Body of pancreas (tissue), 4 donors: ENCODE results near the gene JCHAIN. TPM values are rescaled to one million over a fixed set of nuclear protein-coding genes. Genes with fewer than 3 reads are reported as not detected.
"Not testable (repeated sequence)": the region's sequence is repeated elsewhere in the genome, so short reads cannot be mapped to it uniquely, and the experiment has no call there.

Experiments
- ATAC-seq: fragments of 150-250 bp; one replicate; pipeline ENCODE4 v1.9.1; 2016
- DNase-seq, 4 donors: peaks; one replicate each; pipeline ENCODE4 v3.0.0-alpha.2; 2019
- H3K27ac ChIP-seq, 4 donors: fragments of 200-600 bp; sonication (generic); 1 replicate in 3 of 4; 2 replicates in 1 of 4; pipeline versions ENCODE4 v1.5.1 to v1.6.1; 2016 to 2019; ENCODE audit warnings: mild to moderate bottlenecking in 1 of 4, mixed read lengths in 1 of 4, moderate library complexity in 1 of 4
- H3K27me3 ChIP-seq, 2 donors: fragments of 200-600 bp; sonication (generic); one replicate each; pipeline ENCODE4 v1.6.0; 2016; ENCODE audit warnings: mild to moderate bottlenecking in 1 of 2
- H3K36me3 ChIP-seq, 2 donors: fragments of 200-600 bp; sonication (generic); replicated peaks in 1 of 2; 2 replicates each; pipeline ENCODE4 v1.5.1; 2016; ENCODE audit warnings: low read depth in 2 of 2; ENCODE audit not compliant: insufficient read depth in 1 of 2
- H3K4me1 ChIP-seq: fragments of 200-600 bp; sonication (generic); one replicate; pipeline ENCODE4 v1.6.0; 2016
- H3K4me3 ChIP-seq, 2 donors: fragments of 200-600 bp; sonication (generic); 1 replicate in 1 of 2; 2 replicates in 1 of 2; pipeline ENCODE4 v1.5.1; 2016 to 2019
- H3K9me3 ChIP-seq, 3 donors: fragments of 200-600 bp; sonication (generic); 1 replicate in 2 of 3; 2 replicates in 1 of 3; pipeline ENCODE4 v1.5.1; 2016
- CTCF ChIP-seq, 7 experiments: fragments of 450-650 bp in 4 of 7; fragments of 200-600 bp in 3 of 7; sonication (generic) in 3 of 7; IDR thresholded peaks; one replicate each; pipeline ENCODE4 v1.5.1; 2016 to 2019; ENCODE audit warnings: antibody characterized with exemption in 7 of 7
- POLR2A ChIP-seq, 3 donors: fragments of 450-650 bp; IDR thresholded peaks; one replicate each; pipeline ENCODE4 v1.6.1; 2016; ENCODE audit warnings: antibody characterized with exemption in 3 of 3, mild to moderate bottlenecking in 2 of 3
- WGBS, 2 donors: methylation state at CpG; one replicate each; pipeline ENCODE4 v1.1.5; 2017; 5-methylcytosine and 5-hydroxymethylcytosine counted together
- intact Hi-C: fragments of 100-400 bp; cut with DNase I; formaldehyde crosslinking; loops from one replicate; pipeline ENCODE4 v1.15.1; 2023
- total RNA-seq, 2 donors: library from RNA; depleted of rRNA; stranded (reverse); fragments of >200 nt; gene quantifications; one replicate each; pipeline ENCODE4 v1.1.0, GENCODE V29; 2016

Gene JCHAIN
- total RNA-seq, 2 donors from 2014 or later = 13.2 to 27.7 TPM

DNA sequence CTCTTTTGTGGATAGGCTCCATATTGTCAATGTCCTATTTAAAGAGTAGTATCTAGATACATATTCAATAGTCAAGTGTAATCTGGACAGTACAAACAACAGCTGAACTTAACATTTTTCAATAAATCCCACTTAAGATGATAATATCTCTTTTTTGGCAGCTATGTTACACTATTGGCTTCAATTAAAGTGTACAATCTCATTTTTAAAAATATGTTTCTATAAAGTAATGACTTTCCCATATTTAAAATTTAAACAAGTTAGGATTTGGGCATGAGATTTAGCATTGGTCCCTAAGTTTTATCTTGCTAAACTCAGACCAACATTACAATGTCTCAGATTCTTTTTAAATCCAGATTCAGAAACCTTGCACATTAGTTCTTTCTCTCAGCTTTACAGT lies 7.9 kb upstream of the JCHAIN start:
- Histone ChIP-seq H3K4me3 (no peak overlapping the region), H3K36me3 (no peaks in the 10 kb centered on the region), H3K27me3 (no peaks in the 10 kb centered on the region), H3K4me1 (no peaks in the 10 kb centered on the region), H3K9me3 (no peaks in the 10 kb centered on the region), H3K27ac (no peak overlapping the region)
- DNase-seq (no peak), ATAC-seq (no peak)
- TF ChIP-seq CTCF (IDR thresholded peaks at IDR 0.05) = no peak
- no peak for TF ChIP-seq POLR2A (IDR thresholded peaks at IDR 0.05)
- intact Hi-C loops = no loop called here

- no peaks in the 10 kb centered on the region for H3K36me3 ChIP-seq
- no peak overlapping the region for H3K27ac ChIP-seq
- intact Hi-C loops = no loop called here
- no peaks in the 10 kb centered on the region for H3K9me3 ChIP-seq
- no peaks in the 10 kb centered on the region for H3K4me1 ChIP-seq
- H3K4me3 ChIP-seq = no peak overlapping the region
- no peak for ATAC-seq
- DNase-seq = no peak
- no peak for TF ChIP-seq POLR2A (IDR thresholded peaks at IDR 0.05)
- TF ChIP-seq CTCF (IDR thresholded peaks at IDR 0.05) = no peak
- 13 to 20% methylated on average over 2 of the region's 2 CpGs for WGBS, 2 donors
- no peaks in the 10 kb centered on the region for H3K27me3 ChIP-seq
Observed at GRCh38 chr4:70671091-70671490, 4.8 kb upstream of the JCHAIN start.

GRCh38 chr4:70670332-70671014 lies 4.2 kb upstream of the JCHAIN start:
- 74 to 76% methylated on average over 5 of the region's 5 CpGs for WGBS, 2 donors
- TF ChIP-seq POLR2A (IDR thresholded peaks at IDR 0.05) (no peak), CTCF (IDR thresholded peaks at IDR 0.05) (no peak)
- H3K4me1 ChIP-seq = no peaks in the 10 kb centered on the region
- H3K4me3 ChIP-seq = no peak overlapping the region
- ATAC-seq (no peak), DNase-seq (no peak)
- no peaks in the 10 kb centered on the region for H3K27me3 ChIP-seq
- no peaks in the 10 kb centered on the region for H3K36me3 ChIP-seq
- H3K27ac ChIP-seq = no peak overlapping the region
- intact Hi-C loops = no loop called here
- no peaks in the 10 kb centered on the region for H3K9me3 ChIP-seq

DNA sequence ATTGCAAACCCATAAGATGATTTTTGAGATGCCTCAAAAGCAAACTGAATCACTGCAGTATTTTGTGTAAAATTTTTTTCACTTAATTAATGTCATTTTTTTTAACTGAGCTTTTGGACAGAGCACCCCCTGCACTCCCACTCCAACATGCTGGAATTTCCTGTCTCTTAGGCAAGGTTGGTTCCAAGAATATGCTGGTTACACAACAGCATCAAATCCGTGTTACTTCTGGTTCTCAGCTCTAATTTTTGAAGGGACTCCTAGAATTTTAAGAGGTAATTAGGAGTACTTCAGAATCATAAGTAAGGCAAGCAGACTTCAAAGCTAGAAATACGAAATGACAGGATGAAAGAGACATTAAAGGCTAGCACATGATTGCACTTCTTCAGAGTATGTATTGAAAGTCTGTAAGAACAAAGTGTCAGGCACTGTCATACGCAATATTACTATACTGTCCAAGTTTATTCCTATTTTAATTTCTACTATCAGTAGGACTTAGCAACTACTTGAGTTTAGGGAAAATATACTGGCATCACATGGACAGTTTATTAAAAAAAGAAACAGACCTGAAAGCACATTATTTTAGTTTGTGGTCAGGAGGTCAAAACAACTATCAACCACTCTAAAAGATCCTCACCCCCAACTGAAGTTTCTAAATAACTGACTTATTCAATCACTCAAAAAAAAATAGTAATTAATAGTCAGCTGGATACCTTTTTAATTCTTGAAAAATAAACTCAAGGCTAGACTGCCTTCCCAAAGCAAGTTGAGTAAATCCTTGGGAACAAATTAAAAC lies 1.6 kb upstream of the JCHAIN start:
- H3K27me3 ChIP-seq = no peaks in the 10 kb centered on the region
- no peaks in the 10 kb centered on the region for H3K36me3 ChIP-seq
- no peak for TF ChIP-seq CTCF (IDR thresholded peaks at IDR 0.05)
- TF ChIP-seq POLR2A (IDR thresholded peaks at IDR 0.05) = no peak
- no peak for DNase-seq
- 61 to 71% methylated on average over 3 of the region's 3 CpGs for WGBS, 2 donors
- no peak overlapping the region for H3K4me3 ChIP-seq
- intact Hi-C loops = no loop called here
- H3K27ac ChIP-seq = no peak overlapping the region
- H3K9me3 ChIP-seq = no peaks in the 10 kb centered on the region
- H3K4me1 ChIP-seq = no peaks in the 10 kb centered on the region
- no peak for ATAC-seq

GRCh38 chr4:70661309-70661922 lies 4.9 kb downstream of the JCHAIN start:
- WGBS, 2 donors = 75 to 78% methylated on average over 5 of the region's 5 CpGs
- DNase-seq, ATAC-seq, H3K27me3 ChIP-seq, H3K9me3 ChIP-seq, H3K27ac ChIP-seq, H3K36me3 ChIP-seq, H3K4me3 ChIP-seq, intact Hi-C loops, H3K4me1 ChIP-seq: not testable (repeated sequence)
